Fibroblast of lung (primary cell): Measurements from ENCODE around the gene ETV6. TPM values are rescaled to one million over a fixed set of nuclear protein-coding genes. Genes with fewer than 3 reads are reported as not detected.
A peak's percentile ranks its signal among the peaks of the same experiment; 100 is the strongest.
"Not testable (repeated sequence)": the region's sequence is repeated elsewhere in the genome, so short reads cannot be mapped to it uniquely, and the experiment has no call there.

Experiments
- DNase-seq, 2 donors: peaks; one replicate each; pipeline versions ENCODE4 v3.0.0 to v3.0.0-alpha.2; 2010; ENCODE audit warnings: low read depth in 2 of 2
- H2AFZ ChIP-seq: 2 replicates; pipeline ENCODE4 v1.5.1; 2012; ENCODE audit warnings: low read length, control low read depth, inconsistent platforms
- H3K27ac ChIP-seq: 2 replicates; pipeline ENCODE4 v1.5.1; 2011; ENCODE audit warnings: low read length, control low read depth; ENCODE audit not compliant: insufficient read depth
- H3K27me3 ChIP-seq: 2 replicates; pipeline ENCODE4 v1.5.1; 2011; ENCODE audit warnings: mild to moderate bottlenecking, low read length; ENCODE audit not compliant: control insufficient read depth, insufficient read depth
- H3K36me3 ChIP-seq: 2 replicates; pipeline ENCODE4 v1.5.1; 2011; ENCODE audit warnings: low read length; ENCODE audit not compliant: control insufficient read depth, insufficient read depth
- H3K4me1 ChIP-seq: 2 replicates; pipeline ENCODE4 v1.5.1; 2011; ENCODE audit warnings: low read length; ENCODE audit not compliant: control insufficient read depth, insufficient read depth; ENCODE audit errors: extremely low read depth
- H3K4me2 ChIP-seq: 2 replicates; pipeline ENCODE4 v1.5.1; 2011; ENCODE audit warnings: low read length, control low read depth; ENCODE audit not compliant: insufficient read depth; ENCODE audit errors: extremely low read depth
- H3K4me3 ChIP-seq, 4 experiments: fragments of 200-600 bp in 1 of 4; sonication (generic) in 1 of 4; replicated peaks in 1 of 4; 2 replicates each; pipeline ENCODE4 v1.5.1; 2011 to 2016; ENCODE audit warnings: low read length in 4 of 4, low read depth in 3 of 4, mild to moderate bottlenecking in 3 of 4, control low read depth in 2 of 4, inconsistent platforms in 1 of 4, mixed read lengths in 1 of 4; ENCODE audit not compliant: insufficient read depth in 1 of 4; ENCODE audit errors: control extremely low read depth in 1 of 4
- H3K79me2 ChIP-seq: 2 replicates; pipeline ENCODE4 v1.5.1; 2012; ENCODE audit warnings: mild to moderate bottlenecking, low read length, inconsistent platforms; ENCODE audit not compliant: control insufficient read depth, insufficient read depth
- H3K9ac ChIP-seq: 2 replicates; pipeline ENCODE4 v1.5.1; 2011; ENCODE audit warnings: mild to moderate bottlenecking, low read length, control low read depth; ENCODE audit not compliant: insufficient read depth
- H3K9me3 ChIP-seq: 2 replicates; pipeline ENCODE4 v1.5.1; 2012; ENCODE audit warnings: low read depth, low read length; ENCODE audit not compliant: control insufficient read depth, insufficient read depth
- H4K20me1 ChIP-seq: 2 replicates; pipeline ENCODE4 v1.5.1; 2011; ENCODE audit warnings: low read length; ENCODE audit not compliant: control insufficient read depth, insufficient read depth; ENCODE audit errors: extremely low read depth
- CTCF ChIP-seq, 2 donors: IDR thresholded peaks in 1 of 2; conservative IDR thresholded peaks in 1 of 2; 1 replicate in 1 of 2; 2 replicates in 1 of 2; pipeline ENCODE4 v1.5.1; 2011 to 2012; ENCODE audit warnings: low read length in 2 of 2, control low read depth in 1 of 2, inconsistent platforms in 1 of 2, low read depth in 1 of 2, mild to moderate bottlenecking in 1 of 2
- EZH2 ChIP-seq: IDR thresholded peaks from 2 replicates; pipeline ENCODE4 v1.5.1; 2012; ENCODE audit warnings: low read length, control low read depth, mild to moderate bottlenecking; ENCODE audit errors: missing control alignments
- polyA plus RNA-seq, 2 donors: library from polyadenylated mRNA; depleted of rRNA in 1 of 2; stranded (reverse) in 1 of 2; unstranded in 1 of 2; fragments of >200 nt; gene quantifications; 2 replicates each; pipeline ENCODE4 v1.2.1, GENCODE V29; 2011 to 2012; ENCODE audit warnings: missing spikeins in 1 of 2
- total RNA-seq: library from RNA; depleted of rRNA; stranded (reverse); fragments of >200 nt; gene quantifications from 2 replicates; pipeline ENCODE4 v1.2.1, GENCODE V29; 2014

ETV6 gene
- total and polyA plus RNA-seq, 2 donors (not counting 1 experiment from before 2014, with no cell fraction given): 4.3 to 8.9 TPM

GRCh38 chr12:11623382-11623781 is 26.1 kb upstream of the ETV6 start:
- H3K9me3 ChIP-seq: no peaks in the 10 kb centered on the region
- H3K79me2 ChIP-seq: no peaks in the 10 kb centered on the region
- no peak overlapping the region for H3K4me2 ChIP-seq
- no peak overlapping the region for H3K27ac ChIP-seq
- H3K27me3 ChIP-seq: no peaks in the 10 kb centered on the region
- H4K20me1 ChIP-seq: no peaks in the 10 kb centered on the region
- H3K36me3 ChIP-seq: no peaks in the 10 kb centered on the region
- no peak overlapping the region for H3K9ac ChIP-seq
- TF ChIP-seq EZH2: no peak
- no peak for TF ChIP-seq CTCF (conservative IDR thresholded peaks at IDR 0.05 in 1 of 2, IDR thresholded peaks at IDR 0.05 in 1 of 2; ENCODE audit: low read depth in 1 of 2, low read length in 2 of 2)
- no peak overlapping the region for H3K4me3 ChIP-seq
- no peak overlapping the region for H2AFZ ChIP-seq
- peak in 1 of 2 donors; percentile 38 for DNase-seq
- H3K4me1 ChIP-seq: no peaks in the 10 kb centered on the region

GRCh38 chr12:11624116-11624515 is 25.4 kb upstream of the ETV6 start:
- no peak for DNase-seq
- no peaks in the 10 kb centered on the region for H3K4me1 ChIP-seq
- H3K79me2 ChIP-seq: no peaks in the 10 kb centered on the region
- no peak for TF ChIP-seq EZH2
- no peak for TF ChIP-seq CTCF (conservative IDR thresholded peaks at IDR 0.05 in 1 of 2, IDR thresholded peaks at IDR 0.05 in 1 of 2; ENCODE audit: low read depth in 1 of 2, low read length in 2 of 2)
- no peak overlapping the region for H2AFZ ChIP-seq
- no peaks in the 10 kb centered on the region for H3K36me3 ChIP-seq
- H3K27ac ChIP-seq: no peak overlapping the region
- no peak overlapping the region for H3K9ac ChIP-seq
- H3K27me3 ChIP-seq: no peaks in the 10 kb centered on the region
- H3K4me3 ChIP-seq: no peak overlapping the region
- no peaks in the 10 kb centered on the region for H3K9me3 ChIP-seq
- no peaks in the 10 kb centered on the region for H4K20me1 ChIP-seq
- H3K4me2 ChIP-seq: no peak overlapping the region

- H3K4me2 ChIP-seq, H3K9me3 ChIP-seq, H3K27me3 ChIP-seq, H3K79me2 ChIP-seq, H3K4me1 ChIP-seq, H4K20me1 ChIP-seq, DNase-seq, H2AFZ ChIP-seq, H3K27ac ChIP-seq, H3K4me3 ChIP-seq, H3K36me3 ChIP-seq, H3K9ac ChIP-seq: not testable (repeated sequence)
Measured at GRCh38 chr12:11627709-11628108, 21.8 kb upstream of the ETV6 start.
